ENCODE data around the gene LKAAEAR1.
"Not testable (repeated sequence)": the region's sequence is repeated elsewhere in the genome, so short reads cannot be mapped to it uniquely, and the experiment has no call there.

The LKAAEAR1 gene

GRCh38 chr20:64092258-64093012, 8.2 kb upstream of the LKAAEAR1 start:
- peak overlapping the region; percentile 13 for H3K27ac ChIP-seq
- ChIA-PET CTCF (interaction anchor here (1.1 to 1.2 kb wide), 4 partner anchors 9 to 54 kb away, joined by 3 to 6 read pairs (median 4); partner anchors contain the start of gene LKAAEAR1), POLR2A (ENCODE audit: low non-redundant PET) (no interaction called here)

DNA sequence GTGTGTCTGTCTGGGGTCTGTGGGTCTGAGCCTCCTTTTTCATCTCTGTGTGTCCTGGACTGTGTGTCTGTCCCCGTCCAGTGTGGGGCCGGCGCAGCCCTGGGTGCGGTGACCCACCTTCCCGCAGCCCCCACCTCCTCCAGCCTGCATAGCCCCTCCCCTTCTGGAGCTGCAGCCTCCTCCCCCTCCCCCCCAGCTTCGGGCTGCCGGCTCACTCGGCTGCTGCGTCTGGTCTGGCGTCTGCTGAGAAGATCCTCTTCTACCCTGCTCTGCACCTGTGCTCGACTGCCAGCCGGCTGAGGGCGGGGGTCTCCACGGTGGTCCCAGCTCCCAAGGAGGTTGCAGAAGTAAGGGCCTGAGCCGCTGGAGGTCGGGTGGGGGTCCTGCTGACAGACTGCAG, 7.6 kb upstream of the LKAAEAR1 start:
- ChIA-PET POLR2A (ENCODE audit: low non-redundant PET) (interaction anchor here (0.7 kb wide), 1 partner anchor 74 kb away, joined by 3 read pairs; no protein-coding TSS in a partner anchor), CTCF (interaction anchor here (1.2 kb wide), 2 partner anchors 10 to 53 kb away, joined by 3 to 6 read pairs; no protein-coding TSS in a partner anchor)
- peak overlapping the region; percentile 13 for H3K27ac ChIP-seq
- no peak for TF ChIP-seq CTCF (conservative IDR thresholded peaks at IDR 0.05; ENCODE audit: low read depth)
- no peak for DNase-seq (ENCODE audit: low spot score)

More at GRCh38 chr20:64092258-64093012, 8.2 kb upstream of the LKAAEAR1 start:
- DNase-seq (ENCODE audit: low spot score): no peak
- no peak for TF ChIP-seq CTCF (conservative IDR thresholded peaks at IDR 0.05; ENCODE audit: low read depth)

- ChIA-PET POLR2A (ENCODE audit: low non-redundant PET) (interaction anchor here (0.7 kb wide), 1 partner anchor 75 kb away, joined by 3 read pairs; no protein-coding TSS in a partner anchor), CTCF (interaction anchor here (1.2 kb wide), 2 partner anchors 10 to 52 kb away, joined by 3 to 6 read pairs; no protein-coding TSS in a partner anchor)
- no peak for DNase-seq (ENCODE audit: low spot score)
- TF ChIP-seq CTCF (conservative IDR thresholded peaks at IDR 0.05; ENCODE audit: low read depth): no peak
- H3K27ac ChIP-seq: peak overlapping the region; percentile 13; the same call in 1 of the 2 replicates
Measured at GRCh38 chr20:64091340-64091739, 7.1 kb upstream of the LKAAEAR1 start.

DNA sequence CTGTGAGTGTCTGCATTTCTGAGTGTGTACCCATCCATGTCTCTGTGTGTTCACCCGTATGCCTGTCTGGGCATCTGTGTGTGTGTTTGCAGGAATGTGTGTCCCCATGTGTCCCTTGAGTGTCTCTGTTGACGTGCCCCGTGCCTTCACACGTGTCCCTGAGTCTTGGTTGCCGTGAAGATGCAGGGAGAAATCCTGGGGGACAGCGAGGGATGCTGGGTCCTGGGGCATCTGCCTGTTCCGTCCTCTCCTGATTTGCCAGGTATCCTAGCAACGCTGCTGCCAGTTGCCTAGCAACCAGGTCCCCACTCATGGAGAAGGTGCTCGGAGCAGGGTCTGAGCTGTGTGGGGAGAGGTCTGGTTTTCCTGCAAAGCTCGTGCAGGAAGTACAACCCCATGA, 6.0 kb upstream of the LKAAEAR1 start:
- no peak for TF ChIP-seq CTCF (conservative IDR thresholded peaks at IDR 0.05; ENCODE audit: low read depth)
- DNase-seq (ENCODE audit: low spot score): no peak
- ChIA-PET POLR2A (ENCODE audit: low non-redundant PET) (no interaction called here), CTCF (no interaction called here)
- no peak overlapping the region for H3K27ac ChIP-seq

- CTCF ChIA-PET: interaction anchor here (0.6 kb wide), 1 partner anchor 8 kb away, joined by 3 read pairs; no protein-coding TSS in a partner anchor
- POLR2A ChIA-PET (ENCODE audit: low non-redundant PET); H3K27ac ChIP-seq; DNase-seq (ENCODE audit: low spot score): not testable (repeated sequence)
Measured at GRCh38 chr20:64088586-64088985, 4.4 kb upstream of the LKAAEAR1 start.

GRCh38 chr20:64087226-64087825, 3.1 kb upstream of the LKAAEAR1 start:
- H3K27ac ChIP-seq; DNase-seq (ENCODE audit: low spot score); POLR2A ChIA-PET (ENCODE audit: low non-redundant PET): not testable (repeated sequence)
- CTCF ChIA-PET: interaction anchor here (0.6 to 1.2 kb wide), 4 partner anchors 12 to 292 kb away, joined by 3 to 8 read pairs (median 4); no protein-coding TSS in a partner anchor

DNA sequence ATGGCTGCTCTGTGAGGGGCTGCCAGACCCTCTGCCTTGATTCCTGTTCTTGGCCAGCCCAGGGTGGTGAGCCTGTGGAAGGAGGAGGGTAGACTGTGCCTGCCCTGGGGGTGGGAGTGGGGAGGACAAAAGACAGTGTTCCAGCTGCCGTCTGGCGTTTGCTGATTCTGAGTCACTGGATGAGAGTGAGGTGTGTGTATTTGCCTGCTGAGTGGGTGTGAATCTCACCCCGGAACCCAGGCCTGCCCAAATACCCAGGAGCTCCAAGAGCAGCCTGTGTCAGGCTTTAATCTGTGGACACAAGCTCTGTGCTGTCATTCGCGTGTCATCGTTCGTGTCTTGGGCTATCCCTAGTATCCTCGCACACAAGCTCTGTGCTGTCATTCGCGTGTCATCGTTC, 2.6 kb upstream of the LKAAEAR1 start:
- peak; percentile 66 for DNase-seq (ENCODE audit: low spot score)
- H3K27ac ChIP-seq: no peak overlapping the region
- no peak for TF ChIP-seq CTCF (conservative IDR thresholded peaks at IDR 0.05; ENCODE audit: low read depth)
- ChIA-PET CTCF (interaction anchor here (0.6 to 1.2 kb wide), 4 partner anchors 11 to 292 kb away, joined by 3 to 8 read pairs (median 4); no protein-coding TSS in a partner anchor), POLR2A (ENCODE audit: low non-redundant PET) (interaction anchor here (0.6 kb wide), 1 partner anchor 35 kb away, joined by 4 read pairs; no protein-coding TSS in a partner anchor)

Data from RWPE1 (cell line).